HepG2 (cell line): ENCODE results near the gene PCDHGA1. TPM values are rescaled to one million over a fixed set of nuclear protein-coding genes. Genes with fewer than 3 reads are reported as not detected.

Source experiments
- ATAC-seq: fragments of 200-7000 bp; cut with Tn5 transposase; 3 replicates; pipeline ENCODE4 v1.9.1; 2020; ENCODE audit warnings: mild to moderate bottlenecking, moderate library complexity
- BruUV-seq: library from RNA; stranded (reverse); fragments of 400-500 nt; replicated peaks from 2 replicates; lab custom pipeline; 2021; lab: Mats Ljungman, UMichigan
- CTCF ChIA-PET: fragments of 300-600 bp; formaldehyde crosslinking; extraction: SDS; loops from one replicate; lab custom pipeline; 2021; ENCODE audit warnings: low total read pairs, inconsistent platforms, low intra/inter-chr PET ratio; lab: Yijun Ruan, JAX
- POLR2A ChIA-PET: fragments of 350-600 bp; sonication (Branson Sonifier 250); formaldehyde crosslinking; loops from one replicate; lab custom pipeline; 2020; ENCODE audit warnings: antibody characterized with exemption, inconsistent platforms; lab: Yijun Ruan, JAX
- DNase-seq: peaks from one replicate; pipeline ENCODE4 v3.0.0-alpha.2; 2015; ENCODE audit warnings: low spot score
- FAIRE-seq: peaks from 3 replicates; lab custom pipeline; 2011; peaks lifted over from hg19 to GRCh38; lab: Jason Lieb, UNC
- H2AFZ ChIP-seq: one replicate; pipeline ENCODE4 v1.6.1; 2011; ENCODE audit warnings: low read length, inconsistent platforms
- H3K27ac ChIP-seq: fragments of 300-600 bp; 3 replicates; pipeline ENCODE4 v1.8.0; 2011; ENCODE audit warnings: mixed run types, mild to moderate bottlenecking, mixed read lengths, low read length, inconsistent platforms; ENCODE audit not compliant: insufficient read depth; ENCODE audit errors: extremely low read length
- H3K27me3 ChIP-seq, 2 experiments: fragments of 200-600 bp in 1 of 2; 2 replicates in 1 of 2; 3 replicates in 1 of 2; pipeline versions ENCODE4 v1.6.0 to v1.8.0; 2011; ENCODE audit warnings: low read length in 2 of 2, mild to moderate bottlenecking in 2 of 2, moderate library complexity in 2 of 2, inconsistent platforms in 1 of 2; ENCODE audit not compliant: insufficient read depth in 2 of 2, control insufficient read depth in 1 of 2
- H3K36me3 ChIP-seq, 2 experiments: fragments of 200-600 bp in 1 of 2; replicated peaks in 1 of 2; 2 replicates in 1 of 2; 3 replicates in 1 of 2; pipeline versions ENCODE4 v1.5.1 to v1.8.0; 2011; ENCODE audit warnings: low read length in 2 of 2, inconsistent platforms in 1 of 2; ENCODE audit not compliant: insufficient read depth in 2 of 2, control insufficient read depth in 1 of 2
- H3K4me1 ChIP-seq: 2 replicates; pipeline ENCODE4 v1.5.1; 2012; ENCODE audit warnings: low read length, inconsistent platforms; ENCODE audit not compliant: insufficient read depth
- H3K4me2 ChIP-seq: 2 replicates; pipeline ENCODE4 v1.6.0; 2011; ENCODE audit warnings: low read depth, low read length, inconsistent platforms
- H3K4me3 ChIP-seq, 3 experiments: fragments of 200-600 bp in 1 of 3; sonication (generic), shearing (Covaris generic) in 1 of 3; replicated peaks in 1 of 3; 2 replicates each; pipeline ENCODE4 v1.5.1; 2011 to 2016; ENCODE audit warnings: low read length in 3 of 3, inconsistent platforms in 2 of 3, low read depth in 2 of 3, mild to moderate bottlenecking in 2 of 3, control low read depth in 1 of 3, mixed read lengths in 1 of 3; ENCODE audit not compliant: insufficient read depth in 1 of 3
- H3K79me2 ChIP-seq: one replicate; pipeline ENCODE4 v1.6.1; 2011; ENCODE audit warnings: low read length, inconsistent platforms; ENCODE audit not compliant: insufficient read depth
- H3K9ac ChIP-seq: 2 replicates; pipeline ENCODE4 v1.6.0; 2011; ENCODE audit warnings: mild to moderate bottlenecking, low read depth, low read length, inconsistent platforms; ENCODE audit not compliant: insufficient read depth
- H3K9me3 ChIP-seq: 2 replicates; pipeline ENCODE4 v1.5.1; 2012; ENCODE audit warnings: mild to moderate bottlenecking, low read length
- H4K20me1 ChIP-seq: 2 replicates; pipeline ENCODE4 v1.6.0; 2011; ENCODE audit warnings: inconsistent platforms, mild to moderate bottlenecking, low read length, moderate library complexity; ENCODE audit not compliant: insufficient read depth
- ATRX ChIP-seq: sonication (generic); formaldehyde crosslinking; IDR thresholded peaks from 2 replicates; pipeline ENCODE4 v1.4.0; 2020; ENCODE audit warnings: missing genetic modification reagents, borderline replicate concordance
- GFI1 ChIP-seq: sonication (generic); formaldehyde crosslinking; IDR thresholded peaks from 2 replicates; pipeline ENCODE4 v1.5.0; 2020; ENCODE audit warnings: missing genetic modification reagents, mild to moderate bottlenecking, borderline replicate concordance
- HDAC6 ChIP-seq: fragments of 200-600 bp; sonication (generic); IDR thresholded peaks from 2 replicates; pipeline ENCODE4 v1.7.0; 2017; ENCODE audit warnings: mild to moderate bottlenecking, antibody characterized with exemption, low read length, low read depth
- JUN ChIP-seq: sonication (generic); formaldehyde crosslinking; IDR thresholded peaks from 2 replicates; pipeline ENCODE4 v1.4.0; 2020; ENCODE audit warnings: mild to moderate bottlenecking, missing genetic modification reagents
- MIER2 ChIP-seq: IDR thresholded peaks from 2 replicates; pipeline ENCODE4 v1.6.1; 2016; ENCODE audit warnings: missing biosample characterization, missing genetic modification reagents
- PHF5A ChIP-seq: IDR thresholded peaks from one replicate; pipeline ENCODE4 v1.6.1; 2018; ENCODE audit warnings: low read depth, missing genetic modification reagents; ENCODE audit not compliant: unreplicated experiment
- PLRG1 ChIP-seq: fragments of 450-650 bp; conservative IDR thresholded peaks from 2 replicates; pipeline ENCODE4 v1.6.1; 2016
- POGZ ChIP-seq: sonication (generic); formaldehyde crosslinking; IDR thresholded peaks from 2 replicates; pipeline ENCODE4 v1.4.0; 2020; ENCODE audit warnings: mild to moderate bottlenecking, missing genetic modification reagents
- PTBP1 ChIP-seq: fragments of 200-400 bp; formaldehyde crosslinking; IDR thresholded peaks from 2 replicates; pipeline ENCODE4 v1.6.1; 2018; ENCODE audit warnings: low read length, low read depth; ENCODE audit not compliant: poor library complexity, severe bottlenecking
- SALL1 ChIP-seq: sonication (generic); formaldehyde crosslinking; IDR thresholded peaks from 2 replicates; pipeline ENCODE4 v1.8.0; 2022; ENCODE audit warnings: mild to moderate bottlenecking, missing genetic modification reagents
- TBL1XR1 ChIP-seq: fragments of 150-350 bp; IDR thresholded peaks from 2 replicates; pipeline ENCODE4 v1.6.1; 2014; ENCODE audit warnings: borderline replicate concordance, low read length; ENCODE audit not compliant: partially characterized antibody
- ZNF260 ChIP-seq: sonication (generic); formaldehyde crosslinking; IDR thresholded peaks from 2 replicates; pipeline ENCODE4 v1.4.0; 2020; ENCODE audit warnings: missing genetic modification reagents, low read depth, mild to moderate bottlenecking, borderline replicate concordance
- WGBS: methylation state at CpG from one replicate; pipeline ENCODE4 v1.1.6; 2017; ENCODE audit warnings: low lambda C conversion rate; 5-methylcytosine and 5-hydroxymethylcytosine counted together
- in situ Hi-C: cut with HindIII; loops from 2 replicates; pipeline ENCODE4 v1.10.0; 2017; ENCODE audit warnings: low pct_unique_long_range_greater_than_20kb; ENCODE audit not compliant: extremely low pct_ligation_motif_present
- intact Hi-C: fragments of 100-400 bp; cut with micrococcal nuclease; formaldehyde crosslinking; loops from one replicate; pipeline ENCODE4 v1.10.0; 2022; ENCODE audit not compliant: unreplicated experiment
- polyA plus RNA-seq, 8 experiments: library from polyadenylated mRNA; depleted of rRNA in 3 of 8; stranded (reverse) in 7 of 8; unstranded in 1 of 8; fragments of >200 nt; fragmentation: Illumina TruSeq in 4 of 8; extraction: Trizol in 4 of 8; gene quantifications; 2 replicates each; pipeline versions ENCODE4 v1.2.1 to v1.2.3, GENCODE V29; 2011 to 2016; ENCODE audit warnings: low read depth in 4 of 8, missing spikeins in 1 of 8, mixed read lengths in 1 of 8; ENCODE audit not compliant: insufficient read depth in 1 of 8
- total RNA-seq, 5 experiments: library from RNA; depleted of rRNA; stranded (reverse); fragments of >200 nt; fragmentation: Illumina TruSeq; extraction: Trizol; gene quantifications; 2 replicates each; pipeline ENCODE4 v1.2.3, GENCODE V29; 2016; ENCODE audit warnings: low read depth in 1 of 5
- TF ChIP-seq, protein P1 (sequence below): sonication (generic); formaldehyde crosslinking; IDR thresholded peaks from 2 replicates; pipeline ENCODE4 v1.4.0; 2020; ENCODE audit warnings: missing genetic modification reagents, borderline replicate concordance
- TF ChIP-seq, protein P2 (sequence below): sonication (generic); formaldehyde crosslinking; IDR thresholded peaks from 2 replicates; pipeline ENCODE4 v1.8.0; 2022; ENCODE audit warnings: mild to moderate bottlenecking, missing genetic modification reagents, moderate library complexity

The PCDHGA1 gene
- total and polyA plus RNA-seq, 2 of the 13 experiments (the other 11 are each of a cell fraction or from before 2014, with no cell fraction given): 0.31 to 0.40 TPM

DNA sequence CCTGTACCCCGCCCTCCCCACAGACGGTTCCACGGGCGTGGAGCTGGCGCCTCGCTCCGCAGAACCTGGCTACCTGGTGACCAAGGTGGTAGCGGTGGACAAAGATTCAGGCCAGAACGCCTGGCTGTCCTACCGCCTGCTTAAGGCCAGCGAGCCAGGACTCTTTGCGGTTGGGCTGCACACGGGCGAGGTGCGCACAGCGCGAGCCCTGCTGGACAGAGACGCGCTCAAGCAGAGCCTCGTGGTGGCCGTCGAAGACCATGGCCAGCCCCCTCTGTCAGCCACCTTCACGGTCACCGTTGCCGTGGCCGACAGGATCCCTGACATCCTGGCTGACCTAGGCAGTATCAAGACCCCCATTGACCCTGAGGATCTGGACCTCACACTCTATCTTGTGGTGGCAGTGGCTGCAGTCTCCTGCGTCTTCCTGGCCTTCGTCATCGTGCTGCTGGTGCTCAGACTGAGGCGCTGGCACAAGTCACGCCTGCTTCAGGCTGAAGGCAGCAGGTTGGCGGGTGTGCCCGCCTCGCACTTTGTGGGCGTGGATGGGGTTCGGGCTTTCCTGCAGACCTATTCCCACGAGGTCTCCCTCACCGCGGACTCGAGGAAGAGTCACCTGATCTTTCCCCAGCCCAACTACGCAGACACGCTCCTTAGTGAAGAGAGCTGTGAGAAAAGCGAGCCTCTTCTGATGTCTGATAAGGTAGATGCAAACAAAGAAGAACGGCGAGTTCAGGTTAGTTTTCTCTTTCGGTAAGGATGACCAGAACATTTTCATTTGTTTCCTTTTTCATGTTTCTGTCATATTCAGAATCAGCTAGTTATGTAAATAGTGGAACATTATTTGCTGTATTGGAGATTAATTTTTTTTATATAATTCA, 35.9 kb downstream of the PCDHGA1 start:
- CTCF ChIA-PET: no interaction called here

DNA sequence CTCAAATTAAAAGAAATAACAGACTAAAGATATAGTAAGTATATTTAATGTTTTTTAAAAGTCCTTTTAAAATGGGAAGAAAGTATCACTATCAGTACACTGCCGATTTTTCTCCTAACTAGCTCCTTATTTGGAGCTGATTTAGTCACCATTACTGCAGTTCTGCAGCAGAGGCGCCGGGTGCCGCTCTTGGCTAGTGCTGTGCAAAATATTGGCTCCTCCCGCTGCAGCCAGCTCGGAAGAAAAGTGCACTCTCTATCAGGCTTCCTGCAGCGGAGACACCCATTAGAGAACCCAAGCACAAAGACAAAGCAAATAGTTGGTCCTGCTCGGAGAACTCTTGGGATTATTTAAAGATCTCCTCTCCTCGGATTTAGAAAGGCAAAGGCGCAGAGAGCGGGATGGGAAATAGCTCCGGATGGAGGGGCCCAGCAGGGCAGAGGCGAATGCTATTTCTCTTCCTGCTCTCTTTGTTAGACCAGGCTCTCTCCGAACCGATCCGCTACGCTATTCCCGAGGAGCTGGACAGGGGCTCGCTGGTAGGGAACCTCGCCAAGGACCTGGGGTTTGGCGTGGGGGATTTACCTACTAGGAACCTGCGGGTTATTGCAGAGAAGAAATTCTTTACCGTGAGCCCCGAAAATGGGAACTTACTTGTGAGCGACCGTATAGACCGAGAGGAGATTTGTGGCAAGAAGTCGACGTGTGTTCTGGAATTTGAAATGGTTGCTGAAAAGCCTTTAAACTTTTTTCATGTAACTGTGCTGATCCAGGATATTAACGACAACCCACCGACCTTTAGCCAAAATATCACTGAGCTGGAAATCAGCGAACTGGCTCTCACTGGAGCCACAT, 39.9 kb downstream of the PCDHGA1 start, which contains the start of gene PCDHGB3:
TSS of gene PCDHGB3 (plus strand) at position 249 of the 855 bp plus-strand sequence. CDS start at position 402, 153 bp downstream.
- no peak within 1 kb of the TSS for H3K4me3 ChIP-seq
- peaks cover 56% of the 10 kb centered on the region for H3K9me3 ChIP-seq
- no peak for DNase-seq
- TF ChIP-seq MIER2 (CRISPR knock-in tag): no peak
- no peak for TF ChIP-seq TBL1XR1
- no peak for TF ChIP-seq HDAC6
- TF ChIP-seq, protein P1, sequence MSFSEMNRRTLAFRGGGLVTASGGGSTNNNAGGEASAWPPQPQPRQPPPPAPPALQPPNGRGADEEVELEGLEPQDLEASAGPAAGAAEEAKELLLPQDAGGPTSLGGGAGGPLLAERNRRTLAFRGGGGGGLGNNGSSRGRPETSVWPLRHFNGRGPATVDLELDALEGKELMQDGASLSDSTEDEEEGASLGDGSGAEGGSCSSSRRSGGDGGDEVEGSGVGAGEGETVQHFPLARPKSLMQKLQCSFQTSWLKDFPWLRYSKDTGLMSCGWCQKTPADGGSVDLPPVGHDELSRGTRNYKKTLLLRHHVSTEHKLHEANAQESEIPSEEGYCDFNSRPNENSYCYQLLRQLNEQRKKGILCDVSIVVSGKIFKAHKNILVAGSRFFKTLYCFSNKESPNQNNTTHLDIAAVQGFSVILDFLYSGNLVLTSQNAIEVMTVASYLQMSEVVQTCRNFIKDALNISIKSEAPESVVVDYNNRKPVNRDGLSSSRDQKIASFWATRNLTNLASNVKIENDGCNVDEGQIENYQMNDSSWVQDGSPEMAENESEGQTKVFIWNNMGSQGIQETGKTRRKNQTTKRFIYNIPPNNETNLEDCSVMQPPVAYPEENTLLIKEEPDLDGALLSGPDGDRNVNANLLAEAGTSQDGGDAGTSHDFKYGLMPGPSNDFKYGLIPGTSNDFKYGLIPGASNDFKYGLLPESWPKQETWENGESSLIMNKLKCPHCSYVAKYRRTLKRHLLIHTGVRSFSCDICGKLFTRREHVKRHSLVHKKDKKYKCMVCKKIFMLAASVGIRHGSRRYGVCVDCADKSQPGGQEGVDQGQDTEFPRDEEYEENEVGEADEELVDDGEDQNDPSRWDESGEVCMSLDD (CRISPR knock-in tag): no peak
- TF ChIP-seq ZNF260 (CRISPR knock-in tag): no peak
- TF ChIP-seq PTBP1: no peak
- TF ChIP-seq GFI1 (CRISPR knock-in tag): no peak
- no peak for TF ChIP-seq POGZ
- TF ChIP-seq ATRX (CRISPR knock-in tag): no peak

More for the DNA sequence above, 35.9 kb downstream of the PCDHGA1 start:
- no peaks in the 10 kb centered on the region for H4K20me1 ChIP-seq
- no peak overlapping the region for H3K4me3 ChIP-seq
- H3K36me3 ChIP-seq: no peaks in the 10 kb centered on the region
- BruUV-seq: no TSS peak
- no peak for ATAC-seq
- H3K4me2 ChIP-seq: no peak overlapping the region
- 82% methylated on average over 23 of the region's 46 CpGs for WGBS
- FAIRE-seq: no peak
- TF ChIP-seq PLRG1: no peak
- no peak for TF ChIP-seq JUN (CRISPR knock-in tag)
- no peak for TF ChIP-seq PHF5A
- TF ChIP-seq, protein P2, sequence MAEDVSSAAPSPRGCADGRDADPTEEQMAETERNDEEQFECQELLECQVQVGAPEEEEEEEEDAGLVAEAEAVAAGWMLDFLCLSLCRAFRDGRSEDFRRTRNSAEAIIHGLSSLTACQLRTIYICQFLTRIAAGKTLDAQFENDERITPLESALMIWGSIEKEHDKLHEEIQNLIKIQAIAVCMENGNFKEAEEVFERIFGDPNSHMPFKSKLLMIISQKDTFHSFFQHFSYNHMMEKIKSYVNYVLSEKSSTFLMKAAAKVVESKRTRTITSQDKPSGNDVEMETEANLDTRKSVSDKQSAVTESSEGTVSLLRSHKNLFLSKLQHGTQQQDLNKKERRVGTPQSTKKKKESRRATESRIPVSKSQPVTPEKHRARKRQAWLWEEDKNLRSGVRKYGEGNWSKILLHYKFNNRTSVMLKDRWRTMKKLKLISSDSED: no peak
- TF ChIP-seq SALL1 (CRISPR knock-in tag): no peak
- H3K9ac ChIP-seq: no peak overlapping the region
- no peak for DNase-seq
- H3K27ac ChIP-seq: no peak overlapping the region
- H3K79me2 ChIP-seq: no peaks in the 10 kb centered on the region
- POLR2A ChIA-PET: no interaction called here
- intact Hi-C loops: no loop called here
- no peaks in the 10 kb centered on the region for H3K4me1 ChIP-seq
- in situ Hi-C loops: no loop called here
- H3K9me3 ChIP-seq: peaks cover 53% of the 10 kb centered on the region
- H2AFZ ChIP-seq: no peak overlapping the region
- no peaks in the 10 kb centered on the region for H3K27me3 ChIP-seq

More for the DNA sequence above, 39.9 kb downstream of the PCDHGA1 start, which contains the start of gene PCDHGB3:
- POLR2A ChIA-PET: no interaction called here
- CTCF ChIA-PET: no interaction called here
- Histone ChIP-seq H3K27me3 (no peaks in the 10 kb centered on the region), H3K27ac (no peak within 1 kb of the TSS), H3K9ac (no peak within 1 kb of the TSS), H3K4me2 (no peak within 1 kb of the TSS), H2AFZ (no peak within 1 kb of the TSS), H3K36me3 (no peaks in the 10 kb centered on the region), H3K79me2 (no peaks in the 10 kb centered on the region), H3K4me1 (no peaks in the 10 kb centered on the region), H4K20me1 (no peaks in the 10 kb centered on the region)
- ATAC-seq: no peak
- no TSS peak for BruUV-seq
- WGBS: 67% methylated on average over 32 of the region's 32 CpGs
- intact Hi-C loops (no loop called here), in situ Hi-C loops (no loop called here)
- FAIRE-seq: no peak
